GM18951 (cell line): Measurements from ENCODE around the gene RPTN.

Experiments
- POLR2A ChIP-seq: IDR thresholded peaks from 4 replicates; pipeline ENCODE4 v1.6.1; 2011; ENCODE audit warnings: mild to moderate bottlenecking; ENCODE audit not compliant: insufficient read length, insufficient read depth; ENCODE audit errors: extremely low read depth
- in situ Hi-C: fragments of 300-500 bp; cut with MboI; formaldehyde crosslinking; loops from one replicate; pipeline ENCODE4 v1.12.0; 2022; ENCODE audit warnings: low sequenced_read_pairs, mixed read lengths, inconsistent platforms; ENCODE audit not compliant: unreplicated experiment

The RPTN gene

DNA sequence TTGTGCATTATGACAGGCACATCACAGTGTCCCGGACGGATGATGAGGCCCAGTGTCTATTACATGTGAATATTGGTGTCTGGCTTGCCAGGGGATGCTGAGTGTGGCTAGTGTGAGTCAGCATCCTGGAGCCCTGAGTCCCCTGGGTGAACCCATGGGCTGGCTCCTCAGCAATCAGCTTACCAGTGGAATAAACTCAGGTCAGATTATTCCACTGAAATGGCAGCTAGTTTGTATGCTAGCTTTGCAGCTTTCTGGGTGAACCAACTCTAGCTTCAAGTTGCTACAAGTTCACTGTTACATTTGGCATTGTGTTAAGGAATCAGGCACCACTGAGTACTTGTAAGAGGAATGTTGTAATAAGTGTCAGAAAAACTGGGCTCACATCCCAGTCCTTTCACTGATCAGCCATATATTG, 23.9 kb upstream of the RPTN start:
- in situ Hi-C loops, result loop anchor here (10.0 kb wide), 1 partner anchor 128 kb away; no protein-coding TSS in a partner anchor
- TF ChIP-seq POLR2A, result no peak

- in situ Hi-C loops, result loop anchor here (10.0 kb wide), 1 partner anchor 128 kb away; no protein-coding TSS in a partner anchor
- TF ChIP-seq POLR2A, result no peak
Measured at GRCh38 chr1:152182431-152182830, 23.4 kb upstream of the RPTN start.

DNA sequence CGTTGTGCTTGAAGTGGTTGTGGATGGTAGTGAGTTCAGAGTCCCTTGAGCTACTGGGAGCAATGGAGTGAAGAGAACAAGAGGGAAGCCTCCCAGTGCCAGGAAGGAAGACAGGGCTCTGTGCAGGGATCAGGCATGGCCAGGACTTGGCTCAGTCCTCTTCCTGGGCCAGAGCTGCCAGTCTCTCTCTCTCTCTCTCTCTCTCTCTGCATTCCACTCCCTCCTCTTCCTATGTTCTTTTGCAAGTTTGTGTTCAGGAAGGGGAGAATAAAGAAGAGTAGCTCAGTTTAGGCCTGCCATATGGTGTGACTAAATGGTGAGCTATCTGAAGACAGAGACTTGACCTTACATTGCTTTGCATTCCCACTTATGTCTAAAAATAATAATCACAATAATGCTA, 20.5 kb upstream of the RPTN start:
- TF ChIP-seq POLR2A, result no peak
- in situ Hi-C loops, result no loop called here

DNA sequence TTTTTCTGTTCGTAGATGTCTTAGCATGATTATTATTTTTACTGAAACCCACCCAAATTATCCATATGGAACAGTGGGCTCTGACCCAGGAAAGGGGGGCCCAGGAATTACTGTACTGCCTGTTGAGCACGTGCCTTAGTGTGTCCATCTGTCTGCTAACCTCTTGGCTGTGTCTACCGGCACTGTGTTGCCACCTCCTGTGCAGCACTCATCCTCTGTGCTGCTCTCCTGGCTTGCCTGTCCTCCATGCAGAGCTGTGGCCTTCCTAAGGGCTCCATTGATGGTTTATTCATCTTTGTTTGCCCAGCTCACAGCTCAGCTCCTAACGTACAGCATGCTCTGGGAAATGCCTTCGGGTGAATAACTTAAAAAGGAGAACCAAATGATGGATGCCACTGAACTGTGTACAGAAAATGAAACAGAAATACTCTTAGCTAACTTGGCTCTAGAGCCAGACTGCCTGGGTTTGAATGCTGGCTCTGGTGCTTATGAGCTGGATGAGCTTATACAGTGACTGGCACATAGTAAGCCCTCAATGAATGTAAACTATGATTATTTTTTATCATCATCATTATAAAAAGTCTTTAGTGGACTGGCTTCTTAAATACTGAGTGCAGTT, 11.4 kb upstream of the RPTN start:
- in situ Hi-C loops, result no loop called here
- TF ChIP-seq POLR2A, result no peak

DNA sequence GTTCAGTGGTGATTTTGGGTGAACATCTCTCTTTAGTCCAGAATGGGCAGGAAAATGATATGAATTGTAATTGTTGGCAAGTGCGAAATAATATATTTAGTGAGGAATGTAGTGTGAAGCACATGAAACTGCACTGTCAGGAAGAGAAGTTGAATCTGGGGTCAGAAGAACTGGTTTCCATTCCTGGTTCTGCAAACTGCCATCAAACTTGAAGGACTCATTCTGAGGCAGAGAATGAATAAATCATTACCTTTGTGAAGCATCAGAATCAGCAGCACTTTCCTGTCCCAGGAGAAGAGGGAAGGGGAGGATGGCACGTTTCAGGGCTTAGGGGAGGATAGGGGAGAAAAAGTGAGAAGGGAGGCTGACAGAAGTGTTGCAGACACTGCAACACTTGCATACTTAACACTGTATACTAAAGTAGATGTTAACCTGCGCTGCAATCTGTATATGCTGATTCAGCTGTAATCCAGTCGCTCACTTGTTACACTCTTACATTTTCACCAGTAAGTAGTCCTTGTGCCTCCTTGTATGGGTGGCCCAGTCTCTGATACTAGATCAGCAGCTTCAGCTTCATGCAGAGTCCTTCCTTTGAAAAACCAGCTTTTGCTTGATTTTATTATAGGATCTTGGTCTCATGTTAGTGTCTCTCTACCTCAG, 10.5 kb upstream of the RPTN start:
- in situ Hi-C loops, result no loop called here
- TF ChIP-seq POLR2A, result no peak

DNA sequence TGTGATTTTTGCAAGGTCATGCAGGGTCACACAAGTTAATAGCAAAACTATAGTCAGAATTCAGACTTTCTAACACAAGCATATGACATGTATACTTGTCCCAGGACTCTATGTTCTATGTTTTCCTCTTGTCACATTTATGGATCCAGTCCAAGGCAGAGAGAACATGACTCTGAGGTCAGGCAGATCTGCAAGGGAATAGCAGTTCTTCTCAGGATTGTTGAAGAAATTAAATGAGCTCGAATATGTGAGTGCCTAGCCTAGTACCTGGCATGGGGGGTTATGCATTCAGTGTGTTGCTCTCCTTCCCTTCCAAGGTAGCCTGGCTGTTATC, 9.5 kb upstream of the RPTN start:
- TF ChIP-seq POLR2A, result no peak
- in situ Hi-C loops, result no loop called here

- in situ Hi-C loops, result no loop called here
- TF ChIP-seq POLR2A, result no peak
Measured at GRCh38 chr1:152167835-152168534, 9.0 kb upstream of the RPTN start.

DNA sequence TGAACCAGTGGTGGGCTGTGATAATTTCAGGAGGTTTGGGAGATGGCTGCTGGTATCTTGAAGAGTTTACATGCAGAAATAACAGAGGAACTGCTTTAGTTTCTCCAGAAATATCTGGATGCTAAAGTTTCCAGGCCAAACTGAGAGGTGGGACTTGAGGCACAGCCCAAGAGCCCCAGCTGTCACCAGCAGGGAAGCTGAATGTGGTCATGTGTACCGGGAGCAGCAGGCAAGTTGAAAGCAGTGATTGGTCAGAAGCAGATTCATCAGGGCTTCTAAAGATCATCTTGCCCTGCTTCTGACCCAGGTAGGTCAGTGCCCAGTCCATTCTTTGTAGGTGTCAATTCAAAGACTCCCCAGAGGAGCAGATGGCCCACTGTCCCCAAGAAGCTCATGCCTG, 7.9 kb upstream of the RPTN start:
- in situ Hi-C loops, result no loop called here
- TF ChIP-seq POLR2A, result no peak

GRCh38 chr1:152165286-152166077, 6.5 kb upstream of the RPTN start:
- TF ChIP-seq POLR2A, result no peak
- in situ Hi-C loops, result no loop called here

DNA sequence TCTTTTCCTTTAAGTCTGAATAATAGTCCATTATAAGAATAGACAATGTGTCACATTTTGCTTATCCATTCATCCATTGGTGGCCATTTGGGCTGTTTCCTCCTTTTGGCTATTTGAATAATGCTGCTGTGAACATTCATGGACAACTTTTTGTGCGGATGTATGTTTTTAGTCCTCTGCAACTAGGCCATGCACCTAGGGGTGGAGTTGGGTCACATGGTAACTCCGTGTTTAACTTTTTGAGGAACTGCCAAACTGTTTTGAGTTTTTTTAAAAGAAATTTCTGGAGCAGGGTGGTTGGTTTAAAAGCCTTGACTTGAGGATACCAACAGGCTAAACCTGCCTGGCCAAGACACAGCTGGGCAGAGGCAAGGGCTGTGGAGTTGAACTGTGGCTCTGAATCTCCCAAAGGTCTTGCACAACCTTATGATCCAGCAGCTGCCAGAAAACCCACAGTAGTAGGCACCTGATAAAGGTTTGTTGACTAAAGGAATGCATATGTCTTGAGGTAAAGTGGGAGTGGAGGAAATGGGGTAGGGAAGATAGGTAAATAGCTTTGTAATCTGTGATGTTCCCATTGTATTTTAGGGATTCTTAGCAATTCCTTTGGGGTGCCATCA, 5.6 kb upstream of the RPTN start:
- TF ChIP-seq POLR2A, result no peak
- in situ Hi-C loops, result no loop called here

- in situ Hi-C loops, result no loop called here
- TF ChIP-seq POLR2A, result no peak
Measured at GRCh38 chr1:152162792-152163463, 3.9 kb upstream of the RPTN start.

DNA sequence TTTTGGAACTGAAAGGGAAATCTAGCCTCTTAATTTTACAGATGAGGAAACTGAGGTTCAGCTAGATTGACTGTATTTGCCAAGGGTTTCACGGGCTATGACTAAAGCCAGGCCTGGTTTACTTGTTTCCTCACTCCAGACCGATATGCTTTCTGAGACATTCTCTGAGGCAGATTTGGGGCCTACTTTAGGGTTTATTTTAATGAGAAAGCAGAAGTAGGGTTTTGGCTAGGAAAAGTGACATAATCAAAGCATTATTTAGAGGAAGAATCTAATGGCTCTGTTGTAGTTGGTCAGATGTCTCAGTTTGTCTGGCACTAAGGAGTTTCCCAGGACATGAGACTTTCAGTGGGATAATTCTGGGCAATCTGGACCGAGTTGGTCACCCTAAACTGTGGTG, 1.5 kb upstream of the RPTN start:
- in situ Hi-C loops, result no loop called here
- TF ChIP-seq POLR2A, result no peak

DNA sequence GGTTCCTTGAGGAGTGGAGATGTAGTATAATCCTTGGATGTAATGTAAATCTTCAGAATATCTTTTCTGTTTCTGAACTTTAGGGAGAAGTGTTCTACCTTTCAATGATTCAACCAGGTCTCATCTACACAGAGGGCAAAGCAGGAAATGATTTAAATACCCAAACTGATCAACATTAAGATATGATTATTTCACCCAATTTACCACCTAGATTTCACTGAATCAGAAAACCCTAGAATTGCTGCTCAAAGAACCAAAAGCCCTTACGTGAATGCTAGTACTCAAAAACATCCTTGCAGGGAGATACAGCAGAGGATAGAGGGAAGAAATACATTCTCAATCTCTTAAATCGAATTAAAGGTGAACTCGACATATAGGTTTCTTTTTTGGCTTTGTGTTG, 5.0 kb downstream of the RPTN start:
- TF ChIP-seq POLR2A, result no peak
- in situ Hi-C loops, result no loop called here

DNA sequence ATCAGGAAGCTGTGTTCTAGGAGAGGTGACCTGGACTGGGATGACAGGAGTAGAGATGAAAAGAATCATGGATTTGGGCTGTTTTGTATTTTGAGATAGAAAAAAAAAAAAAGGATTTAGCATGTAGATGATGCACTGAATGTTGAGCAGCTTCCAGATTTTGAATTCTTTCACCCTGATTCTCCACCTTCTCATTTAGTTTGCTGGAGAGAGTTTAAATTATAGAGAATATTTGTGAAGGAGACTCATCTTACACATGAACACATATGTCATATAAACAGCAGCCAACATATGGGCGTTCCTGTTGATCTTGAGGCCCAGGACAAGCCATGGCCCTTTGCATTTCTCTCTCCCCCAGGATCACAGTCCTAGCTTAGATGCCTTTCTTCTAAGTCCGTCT, 7.4 kb downstream of the RPTN start:
- in situ Hi-C loops, result no loop called here
- no peak for TF ChIP-seq POLR2A
